Stimulated activated CD4-positive, alpha-beta T cell treated with anti-CD3 and anti-CD28 coated beads, Interleukin-2, amount 100 ng/mL, for 4 hours (primary cell): ENCODE data around the gene ADD2.
A peak's percentile ranks its signal among the peaks of the same experiment; 100 is the strongest.
"Not testable (repeated sequence)": the region's sequence is repeated elsewhere in the genome, so short reads cannot be mapped to it uniquely, and the experiment has no call there.

Source experiments
- DNase-seq: peaks from one replicate; pipeline ENCODE4 v3.0.0-alpha.2; 2020; ENCODE audit warnings: low read depth

The ADD2 gene

DNA sequence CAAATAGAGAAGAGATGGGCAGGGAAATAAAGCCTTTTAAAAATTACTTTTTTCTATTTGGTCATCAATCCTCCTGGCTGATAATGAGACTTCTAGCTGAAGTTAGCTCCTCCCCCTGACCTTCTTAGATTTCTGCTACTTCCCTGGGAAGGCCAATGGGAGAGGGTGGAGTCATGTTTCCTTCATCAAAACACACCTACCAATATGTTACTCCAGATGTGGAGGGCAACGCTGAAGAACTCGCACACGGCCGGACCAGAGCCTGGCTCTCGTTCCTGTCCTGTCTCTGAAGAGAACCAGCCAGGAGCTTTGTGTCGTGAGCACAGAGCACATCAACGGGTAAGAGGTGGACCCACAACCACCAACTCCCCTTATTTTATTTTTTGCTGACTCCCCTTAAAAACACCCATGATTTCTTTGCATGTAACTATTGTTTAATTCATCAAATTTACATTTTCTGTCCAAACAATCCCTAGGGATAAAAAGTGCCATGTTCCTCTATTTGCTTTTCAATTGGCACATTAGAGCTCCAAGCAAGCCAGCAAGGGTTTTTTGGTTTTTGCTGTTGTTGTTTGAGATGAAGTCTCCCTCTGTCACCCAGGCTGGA, 94.9 kb downstream of the ADD2 start:
- no peak for DNase-seq

DNA sequence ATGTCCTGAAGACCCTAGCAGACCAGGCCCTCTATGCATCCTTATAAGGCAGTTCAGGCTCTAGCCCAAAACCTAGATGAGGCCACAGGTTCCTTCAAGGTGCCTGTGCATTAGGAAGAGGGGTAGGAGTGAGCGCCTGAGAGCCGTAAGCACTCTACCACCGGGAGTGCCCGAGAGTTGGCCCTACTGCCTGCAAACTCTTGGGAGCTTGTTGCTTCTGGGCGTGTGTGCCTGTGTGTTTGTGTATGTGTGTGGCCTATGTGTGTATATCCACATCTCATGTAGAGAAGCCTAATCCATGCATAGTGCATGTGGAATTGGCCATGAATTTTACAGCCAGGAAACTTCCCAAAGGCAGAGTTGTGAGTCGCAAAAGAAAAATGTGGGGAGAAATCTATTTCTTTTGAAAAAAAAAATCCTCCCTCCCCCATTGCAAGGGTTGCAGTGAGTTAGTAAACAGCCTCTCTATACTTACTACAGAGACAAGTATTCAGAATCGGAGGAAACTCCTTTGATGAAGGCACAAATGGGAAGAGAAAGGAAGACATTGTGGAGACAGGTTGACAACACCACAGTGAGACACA, 96.8 kb downstream of the ADD2 start:
- DNase-seq: no peak

DNA sequence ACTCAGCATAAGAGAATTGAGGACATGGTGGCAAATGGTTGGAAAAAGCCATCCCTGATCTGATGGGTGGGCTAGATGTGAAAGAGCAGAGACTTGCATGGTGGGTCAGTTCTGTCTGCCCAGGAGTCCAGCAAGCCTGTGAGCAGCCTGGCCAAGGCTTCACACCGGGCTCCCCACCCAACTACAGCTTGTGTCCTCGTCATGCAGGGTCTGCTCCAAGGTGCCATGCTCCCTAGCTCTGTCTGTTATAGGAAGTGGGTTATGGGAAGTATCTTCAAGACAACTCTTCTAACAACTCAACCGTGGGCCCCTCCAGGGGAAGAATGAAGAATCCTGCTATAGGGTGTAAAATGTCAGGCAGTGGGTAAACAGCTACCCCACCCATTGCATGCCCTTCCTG, 97.4 kb downstream of the ADD2 start:
- no peak for DNase-seq

DNA sequence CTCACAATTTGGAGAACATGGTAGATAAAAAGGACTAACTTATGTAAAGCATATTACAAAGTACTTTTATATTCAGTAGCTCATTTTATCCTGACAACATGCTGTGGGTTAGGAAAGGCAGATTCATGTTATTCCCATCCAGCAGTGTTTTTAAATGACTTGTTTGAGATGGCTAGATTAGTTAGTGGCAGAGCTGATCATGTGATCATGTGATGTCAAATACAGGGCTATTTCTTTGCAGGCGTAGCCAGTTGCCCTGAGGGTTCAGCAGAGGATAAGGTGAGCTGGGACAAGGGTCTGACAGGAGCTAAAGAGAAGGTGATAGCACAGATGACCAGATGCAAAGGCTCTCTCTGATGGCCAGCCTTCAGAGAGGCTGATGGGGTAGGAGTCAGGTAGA, 97.8 kb downstream of the ADD2 start:
- DNase-seq: no peak

DNA sequence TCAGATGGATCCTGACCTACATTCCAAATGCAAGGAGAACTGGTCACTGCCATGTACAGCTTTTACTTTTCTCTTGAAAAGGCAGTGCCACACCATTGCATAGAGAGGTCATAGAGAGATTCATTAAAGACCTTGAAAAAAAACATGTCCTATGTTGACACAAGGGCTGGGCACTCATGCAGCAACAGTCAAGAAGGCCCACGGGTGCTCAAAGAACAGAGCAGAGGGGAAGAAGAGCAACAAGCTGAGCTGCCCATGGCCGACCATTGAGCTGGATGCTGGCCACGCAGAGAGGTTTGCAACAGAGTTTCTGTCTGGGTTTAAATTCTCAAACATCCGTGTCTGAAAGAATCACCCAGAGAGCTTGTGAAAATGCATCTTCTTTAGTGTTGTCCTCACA, 99.1 kb downstream of the ADD2 start:
- no peak for DNase-seq

DNA sequence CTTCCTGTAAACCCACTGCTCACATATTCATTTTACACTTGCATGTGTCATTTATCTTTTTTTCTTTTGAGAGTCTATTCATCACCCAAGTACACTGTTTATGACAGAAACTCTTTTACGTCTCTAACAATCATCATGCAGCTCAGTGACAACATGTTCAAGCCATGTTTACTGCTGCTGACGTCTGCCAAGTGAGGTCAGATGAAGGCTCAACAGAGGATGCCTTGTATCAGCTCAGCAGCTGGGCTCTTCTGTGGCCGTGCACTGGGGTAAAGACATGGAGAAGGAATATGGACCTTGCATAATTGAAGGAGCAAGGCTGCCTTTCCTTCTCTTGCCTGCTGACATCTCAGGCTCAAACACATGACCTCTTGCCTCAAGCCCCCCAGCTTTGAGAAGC, 99.6 kb downstream of the ADD2 start:
- DNase-seq: no peak

DNA sequence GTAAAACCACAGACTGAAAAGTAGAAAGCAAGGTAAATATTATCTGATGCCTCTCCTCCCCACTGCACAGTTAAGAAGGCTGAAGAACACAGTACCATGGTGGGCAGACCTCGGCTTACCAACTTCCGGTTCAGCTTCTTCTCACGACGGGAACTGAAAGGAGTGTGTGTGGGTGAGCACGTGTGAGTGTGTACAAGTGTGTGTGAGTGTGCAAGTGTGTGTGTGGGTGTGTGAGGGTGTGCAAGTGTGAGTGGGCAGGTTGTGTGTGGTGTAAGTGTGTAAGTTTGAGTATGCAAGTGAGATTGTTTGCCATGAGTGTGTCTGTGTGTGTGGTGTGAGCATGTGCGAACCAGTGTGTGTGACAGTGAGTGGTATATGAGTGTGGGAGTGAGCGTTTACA, 103.5 kb downstream of the ADD2 start:
- no peak for DNase-seq

- no peak for DNase-seq
Measured at GRCh38 chr2:70663411-70663810, 104.6 kb downstream of the ADD2 start.

DNA sequence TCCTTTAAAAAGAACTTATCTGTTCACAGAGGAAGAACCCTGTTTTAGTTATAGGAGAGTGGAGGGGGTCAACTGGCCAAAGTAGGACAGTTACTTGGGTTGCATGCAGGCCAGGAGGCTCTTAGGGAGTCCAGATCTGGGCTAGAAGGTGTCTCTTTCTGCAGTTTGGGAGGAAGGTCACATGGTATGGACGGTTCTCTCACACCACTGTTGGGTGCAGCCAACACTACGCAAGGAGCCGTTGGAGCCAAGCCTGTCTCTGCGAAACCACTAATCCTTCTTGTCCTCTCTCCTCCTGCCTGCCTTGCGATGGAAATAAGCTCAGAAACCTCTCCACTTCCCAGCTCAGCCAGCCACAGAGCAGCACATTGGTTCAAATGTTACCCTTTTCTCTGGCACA, 108.4 kb downstream of the ADD2 start:
- no peak for DNase-seq

- DNase-seq: no peak
Measured at GRCh38 chr2:70658476-70658875, 109.5 kb downstream of the ADD2 start.

GRCh38 chr2:70657246-70657645, 110.8 kb downstream of the ADD2 start:
- no peak for DNase-seq

DNA sequence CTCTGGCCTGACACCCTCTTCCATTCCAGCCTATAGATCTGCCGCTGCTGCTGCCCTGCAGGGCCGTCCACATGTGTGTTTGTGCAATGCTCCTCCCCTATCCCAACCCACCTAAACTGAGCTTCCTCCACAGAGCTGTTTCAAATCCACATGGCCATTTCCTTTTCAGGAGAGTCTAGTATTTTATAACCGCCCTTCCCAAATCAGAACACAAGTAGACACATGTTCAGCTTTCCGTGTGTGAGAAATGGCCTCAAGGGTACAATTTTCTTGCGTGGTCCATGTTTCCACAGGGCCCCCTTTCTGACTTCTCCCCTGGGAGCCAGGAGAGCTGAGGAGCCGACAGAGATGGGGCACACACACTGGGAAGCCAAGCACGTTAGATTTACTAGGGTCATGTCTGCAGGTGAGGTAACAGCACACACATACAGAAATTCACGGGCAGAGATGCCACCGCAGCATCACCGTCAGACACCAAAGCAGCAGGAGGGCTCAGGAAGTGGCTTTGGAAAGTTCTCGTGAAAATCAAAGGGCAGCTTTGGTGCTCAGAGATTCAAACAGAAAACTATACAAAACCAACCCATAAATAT, 111.5 kb downstream of the ADD2 start:
- peak; percentile 29 for DNase-seq

DNA sequence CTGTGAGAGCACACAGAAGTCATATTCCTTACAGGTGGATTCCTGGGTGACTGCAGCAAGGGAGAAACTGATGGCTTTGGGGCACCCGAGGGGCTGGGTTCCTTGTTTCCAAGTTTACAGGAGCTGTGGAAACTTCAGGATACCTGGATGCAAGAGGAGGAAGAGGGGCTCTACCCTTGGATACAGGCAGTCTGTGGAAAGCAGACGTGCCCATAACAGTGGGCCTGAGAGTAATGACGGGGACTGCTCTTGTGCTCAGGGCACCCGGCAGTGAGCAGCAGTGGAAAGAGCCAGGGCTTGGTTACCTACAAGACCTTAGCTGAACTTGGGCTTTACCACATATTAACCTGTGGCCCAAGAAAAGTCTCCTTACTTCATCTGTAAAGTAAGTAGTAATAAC, 112.2 kb downstream of the ADD2 start:
- no peak for DNase-seq

DNA sequence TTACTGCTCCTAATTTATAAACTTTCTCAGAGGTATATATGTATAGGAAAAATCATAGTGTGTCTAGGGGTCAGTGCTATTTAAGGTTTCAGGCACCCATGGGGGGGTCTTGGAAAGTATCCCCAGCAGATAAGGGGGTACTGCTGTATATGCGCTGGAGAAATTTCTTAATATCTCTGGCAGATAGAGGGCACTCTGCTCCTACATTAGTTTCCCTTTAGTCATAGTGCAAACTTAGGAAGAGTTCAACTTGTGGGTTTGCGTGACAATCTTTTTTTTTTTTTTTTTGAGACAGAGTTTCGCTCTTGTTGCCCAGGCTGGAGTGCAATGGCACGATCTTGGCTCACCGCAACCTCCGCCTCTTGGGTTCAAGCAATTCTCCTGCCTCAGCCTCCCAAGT, 112.8 kb downstream of the ADD2 start:
- not testable (repeated sequence) for DNase-seq

DNA sequence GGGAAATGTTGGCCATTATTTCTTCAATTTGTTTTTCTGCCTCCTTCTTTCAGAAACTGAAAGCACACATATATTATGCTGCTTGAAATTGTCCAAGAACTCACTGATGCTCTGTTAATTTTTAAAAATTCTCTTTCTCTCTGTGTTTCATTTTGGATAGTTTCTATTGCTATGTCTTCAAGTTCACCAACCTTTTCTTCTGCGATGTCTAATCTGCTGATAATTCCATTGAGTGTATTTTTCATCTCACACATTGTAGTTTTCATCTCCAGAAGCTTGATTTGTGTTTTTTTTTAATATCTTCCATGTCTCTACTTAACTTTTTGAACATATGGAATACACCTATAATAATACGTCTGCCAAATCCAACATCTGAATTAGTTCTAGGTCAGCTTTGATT, 116.3 kb downstream of the ADD2 start:
- no peak for DNase-seq

DNA sequence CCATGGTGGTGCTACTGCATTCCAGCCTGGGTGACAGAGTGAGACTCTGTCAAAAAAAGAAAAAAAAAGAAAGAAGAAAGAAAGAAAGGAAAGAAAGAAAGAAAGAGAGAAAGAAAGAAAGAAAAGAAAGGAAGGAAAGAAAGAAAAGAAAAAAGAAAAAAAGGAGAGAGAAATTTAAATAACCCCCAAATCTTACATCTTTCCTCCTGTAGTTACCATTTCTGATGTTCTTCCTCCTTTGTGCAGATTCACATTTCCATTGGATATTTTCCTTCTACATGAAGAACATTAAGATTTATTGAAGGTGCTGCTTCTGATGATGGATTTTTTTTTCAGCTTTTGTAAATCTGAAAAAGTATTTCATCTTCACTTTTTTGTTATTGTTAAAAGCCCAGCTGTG, 117.0 kb downstream of the ADD2 start:
- no peak for DNase-seq

GRCh38 chr2:70648961-70649360, 119.0 kb downstream of the ADD2 start:
- DNase-seq: no peak

DNA sequence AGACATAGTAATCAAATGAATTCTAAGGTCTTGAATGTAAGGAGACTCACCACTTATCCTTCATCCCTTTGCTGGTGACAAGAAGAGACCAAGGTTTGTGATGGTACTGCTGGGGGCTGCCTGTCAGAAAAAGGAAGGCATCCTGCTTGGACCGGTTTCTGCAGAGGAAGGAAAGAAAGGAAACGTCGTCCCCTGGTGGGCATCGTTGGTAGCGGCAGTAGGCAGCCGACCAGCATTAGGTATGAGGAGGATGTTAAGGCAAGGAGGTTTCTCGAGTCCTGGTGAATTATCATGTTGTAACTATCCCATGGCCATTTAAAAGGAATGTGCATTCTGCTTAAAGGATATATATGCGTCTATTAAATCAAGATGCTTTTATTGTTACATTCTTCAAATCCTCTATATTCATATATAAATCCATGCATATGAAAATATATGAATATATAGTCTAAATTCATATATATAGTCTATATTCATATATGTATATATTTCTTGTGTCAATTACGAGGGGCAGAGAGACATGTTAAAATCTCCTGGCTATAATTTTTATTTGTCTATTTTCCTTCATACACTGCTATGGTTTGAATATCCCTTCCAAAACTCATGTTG, 120.0 kb downstream of the ADD2 start:
- peak; percentile 50 for DNase-seq

- DNase-seq: no peak
Measured at GRCh38 chr2:70646420-70646818, 121.6 kb downstream of the ADD2 start.

DNA sequence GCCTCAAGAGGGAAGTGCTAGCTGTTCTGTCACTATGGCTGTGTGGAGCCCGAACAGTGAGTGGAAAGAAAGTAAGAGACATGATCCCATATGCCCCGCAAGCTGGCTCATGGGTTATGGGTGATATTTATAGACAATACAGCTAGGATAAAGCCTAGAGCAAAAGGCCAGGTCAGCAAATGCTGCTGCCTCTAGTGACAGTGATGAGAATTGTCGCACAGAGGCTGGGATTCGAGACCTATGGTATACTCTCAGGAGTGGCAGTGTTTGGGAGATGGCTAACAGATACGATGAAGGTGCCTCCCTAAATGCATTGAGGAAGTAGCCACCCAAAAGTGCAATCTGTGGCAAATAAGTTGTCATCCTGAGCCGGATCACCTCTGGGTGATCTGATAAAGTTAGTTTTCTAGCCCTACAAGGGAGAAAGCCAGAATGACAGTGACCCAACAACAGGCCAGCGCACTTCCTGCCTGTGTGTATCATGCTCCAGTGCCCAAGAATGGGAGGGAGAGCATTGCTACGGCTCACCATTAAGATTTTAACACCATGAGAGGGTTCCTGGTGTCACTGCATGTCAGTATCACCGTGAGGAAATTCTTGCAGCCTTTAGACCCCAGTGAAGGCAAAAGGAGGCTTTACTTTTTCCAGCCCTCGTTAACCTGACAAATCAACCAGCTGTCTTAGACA, 122.1 kb downstream of the ADD2 start:
- DNase-seq: no peak

- no peak for DNase-seq
Measured at GRCh38 chr2:70643715-70644114, 124.3 kb downstream of the ADD2 start.

DNA sequence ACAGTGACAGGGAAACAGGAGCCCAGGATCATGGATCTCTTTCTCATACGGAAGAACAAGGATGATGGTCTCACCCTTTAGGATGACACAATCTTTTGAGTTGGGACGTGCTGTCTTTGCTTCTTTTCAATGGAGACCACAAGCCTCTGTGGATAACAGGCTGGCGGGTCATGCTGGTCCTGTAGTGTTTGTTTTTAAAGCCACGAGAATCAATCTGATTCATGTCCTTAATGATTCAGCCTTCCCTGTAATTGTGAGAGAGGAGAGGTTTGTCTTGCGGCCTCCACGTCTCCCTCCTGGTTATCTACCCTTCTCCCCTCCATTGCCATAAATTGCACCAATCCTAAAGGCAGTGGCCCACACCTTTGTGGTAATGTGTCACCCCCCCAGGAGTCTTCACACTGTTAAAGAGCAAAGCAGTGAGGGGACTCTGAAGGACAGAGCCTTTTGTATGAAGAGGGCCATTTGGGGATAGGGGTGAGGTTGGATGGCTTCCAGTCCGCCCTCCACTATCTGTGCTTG, 126.7 kb downstream of the ADD2 start:
- no peak for DNase-seq
